H9 (cell line): ENCODE results near the gene POU2F1. TPM values are rescaled to one million over a fixed set of nuclear protein-coding genes. Genes with fewer than 3 reads are reported as not detected.

Experiments
- DNase-seq: peaks from one replicate; pipeline ENCODE4 v3.0.0-alpha.2; 2017
- H2AFZ ChIP-seq: one replicate; pipeline ENCODE4 v1.6.1; 2013; ENCODE audit warnings: mild to moderate bottlenecking, low read length, control low read depth, moderate library complexity
- H2AK5ac ChIP-seq: 2 replicates; pipeline ENCODE4 v1.6.1; 2013; ENCODE audit warnings: low read length, control low read depth, mixed read lengths; ENCODE audit not compliant: insufficient read length
- H2BK120ac ChIP-seq: one replicate; pipeline ENCODE4 v1.6.1; 2013; ENCODE audit warnings: low read depth, mild to moderate bottlenecking, low read length, control low read depth, inconsistent platforms; ENCODE audit not compliant: poor library complexity, severe bottlenecking
- H2BK12ac ChIP-seq: 2 replicates; pipeline ENCODE4 v1.6.1; 2013; ENCODE audit warnings: low read length, control low read depth, mixed read lengths, low read depth; ENCODE audit not compliant: insufficient read length
- H2BK15ac ChIP-seq: 2 replicates; pipeline ENCODE4 v1.6.1; 2013; ENCODE audit warnings: low read depth, low read length, control low read depth
- H2BK20ac ChIP-seq: one replicate; pipeline ENCODE4 v1.6.1; 2013; ENCODE audit warnings: low read depth, mild to moderate bottlenecking, low read length, control low read depth, inconsistent platforms; ENCODE audit not compliant: poor library complexity, severe bottlenecking
- H2BK5ac ChIP-seq: 2 replicates; pipeline ENCODE4 v1.6.1; 2013; ENCODE audit warnings: low read length, control low read depth, mixed read lengths; ENCODE audit not compliant: insufficient read length
- H3K14ac ChIP-seq: 2 replicates; pipeline ENCODE4 v1.6.1; 2013; ENCODE audit warnings: low read length, control low read depth; ENCODE audit not compliant: insufficient read depth
- H3K18ac ChIP-seq: 2 replicates; pipeline ENCODE4 v1.6.1; 2013; ENCODE audit warnings: low read depth, mild to moderate bottlenecking, mixed read lengths, low read length, control low read depth; ENCODE audit not compliant: insufficient read length
- H3K23ac ChIP-seq: 2 replicates; pipeline ENCODE4 v1.6.1; 2013; ENCODE audit warnings: low read length, control low read depth, mixed read lengths, low read depth; ENCODE audit not compliant: insufficient read length
- H3K23me2 ChIP-seq: 2 replicates; pipeline ENCODE4 v1.6.1; 2013; ENCODE audit warnings: low read depth, mild to moderate bottlenecking, mixed read lengths, low read length, control low read depth; ENCODE audit not compliant: insufficient read length, poor library complexity, severe bottlenecking
- H3K27ac ChIP-seq: 2 replicates; pipeline ENCODE4 v1.5.1; 2013; ENCODE audit warnings: low read length, control low read depth, mixed read lengths, low read depth; ENCODE audit not compliant: insufficient read length
- H3K27me3 ChIP-seq: 2 replicates; pipeline ENCODE4 v1.6.1; 2013; ENCODE audit warnings: low read length, control low read depth, inconsistent platforms; ENCODE audit not compliant: insufficient read depth
- H3K4ac ChIP-seq: 2 replicates; pipeline ENCODE4 v1.6.1; 2013; ENCODE audit warnings: low read depth, mild to moderate bottlenecking, control low read depth, inconsistent platforms, low read length, moderate library complexity
- H3K4me1 ChIP-seq: 2 replicates; pipeline ENCODE4 v1.6.1; 2013; ENCODE audit warnings: low read length, control low read depth, inconsistent platforms; ENCODE audit not compliant: insufficient read depth
- H3K4me2 ChIP-seq: 2 replicates; pipeline ENCODE4 v1.6.1; 2013; ENCODE audit warnings: low read length, control low read depth, mixed read lengths; ENCODE audit not compliant: insufficient read length, insufficient read depth
- H3K56ac ChIP-seq: 2 replicates; pipeline ENCODE4 v1.6.1; 2013; ENCODE audit warnings: low read depth, mild to moderate bottlenecking, mixed read lengths, low read length, control low read depth; ENCODE audit not compliant: insufficient read length
- H3K79me1 ChIP-seq: 2 replicates; pipeline ENCODE4 v1.6.1; 2013; ENCODE audit warnings: low read depth, mild to moderate bottlenecking, moderate library complexity, low read length, control low read depth, inconsistent platforms; ENCODE audit not compliant: insufficient read depth, poor library complexity, severe bottlenecking
- H3K79me2 ChIP-seq: 2 replicates; pipeline ENCODE4 v1.6.1; 2013; ENCODE audit warnings: low read length, control low read depth, inconsistent platforms; ENCODE audit not compliant: insufficient read depth
- H3K9ac ChIP-seq: 2 replicates; pipeline ENCODE4 v1.6.1; 2013; ENCODE audit warnings: low read length, control low read depth, mixed read lengths; ENCODE audit not compliant: insufficient read length; ENCODE audit errors: extremely low read depth
- H3K9me3 ChIP-seq: one replicate; pipeline ENCODE4 v1.6.1; 2013; ENCODE audit warnings: low read depth, low read length, inconsistent platforms; ENCODE audit not compliant: control insufficient read depth
- H3T11ph ChIP-seq: one replicate; pipeline ENCODE4 v1.6.1; 2013; ENCODE audit warnings: mild to moderate bottlenecking, low read length, control low read depth, inconsistent platforms
- H4K20me1 ChIP-seq: one replicate; pipeline ENCODE4 v1.6.1; 2013; ENCODE audit not compliant: control insufficient read depth, insufficient read length, insufficient read depth
- H4K5ac ChIP-seq: 2 replicates; pipeline ENCODE4 v1.6.1; 2013; ENCODE audit warnings: low read depth, mild to moderate bottlenecking, mixed read lengths, low read length, control low read depth; ENCODE audit not compliant: insufficient read length
- H4K8ac ChIP-seq: replicated peaks from 2 replicates; pipeline ENCODE4 v1.6.1; 2013; ENCODE audit warnings: low read length, control low read depth, mixed read lengths, low read depth; ENCODE audit not compliant: insufficient read length
- H4K91ac ChIP-seq: 2 replicates; pipeline ENCODE4 v1.6.1; 2013; ENCODE audit warnings: low read depth, mild to moderate bottlenecking, moderate library complexity, mixed read lengths, low read length, control low read depth; ENCODE audit not compliant: insufficient read length
- H3K27ac Mint-ChIP-seq, 3 experiments: 2 replicates in 2 of 3; 3 replicates in 1 of 3; pipeline ENCODE4 v1.8.0; 2020 to 2021; ENCODE audit warnings: mixed read lengths in 3 of 3, mild to moderate bottlenecking in 1 of 3, moderate library complexity in 1 of 3
- H3K27me3 Mint-ChIP-seq: 2 replicates; pipeline ENCODE4 v1.8.0; 2021; ENCODE audit warnings: low read depth, mild to moderate bottlenecking, moderate library complexity, mixed read lengths
- H3K36me3 Mint-ChIP-seq, 3 experiments: 2 replicates in 2 of 3; 3 replicates in 1 of 3; pipeline ENCODE4 v1.8.0; 2020 to 2021; ENCODE audit warnings: low read depth in 3 of 3, mixed read lengths in 3 of 3; ENCODE audit not compliant: insufficient read depth in 1 of 3
- H3K4me1 Mint-ChIP-seq, 2 experiments: 2 replicates each; pipeline ENCODE4 v1.8.0; 2020; ENCODE audit warnings: mixed read lengths in 2 of 2
- H3K4me3 Mint-ChIP-seq, 2 experiments: 2 replicates in 1 of 2; 3 replicates in 1 of 2; pipeline ENCODE4 v1.8.0; 2020 to 2021; ENCODE audit warnings: mild to moderate bottlenecking in 2 of 2, mixed read lengths in 2 of 2, moderate library complexity in 1 of 2
- H3K9me3 Mint-ChIP-seq, 2 experiments: 2 replicates in 1 of 2; 3 replicates in 1 of 2; pipeline ENCODE4 v1.8.0; 2020; ENCODE audit warnings: mild to moderate bottlenecking in 2 of 2, mixed read lengths in 2 of 2, moderate library complexity in 1 of 2
- CTCF ChIP-seq: fragments of 200-600 bp; sonication (generic); conservative IDR thresholded peaks from 3 replicates; pipeline ENCODE4 v1.8.0; 2021; ENCODE audit warnings: antibody characterized with exemption, mild to moderate bottlenecking
- WGBS: extraction: QIAGEN DNeasy Blood & Tissue Kit; methylation state at CpG from one replicate; pipeline ENCODE4 v1.1.7; 2013; ENCODE audit warnings: missing lambda C conversion rate, low lambda C conversion rate, mixed read lengths; ENCODE audit not compliant: insufficient read length; ENCODE audit errors: extremely low coverage; 5-methylcytosine and 5-hydroxymethylcytosine counted together
- total RNA-seq: library from RNA; stranded (reverse); gene quantifications from 2 replicates; pipeline ENCODE4 v1.2.1, GENCODE V29; 2021

Gene POU2F1
- total RNA-seq, 1 experiment from 2014 or later, result 62.5 TPM

- Mint-ChIP-seq H3K27me3 (no peaks in the 10 kb centered on the region; the same call in 1 of the 2 replicates), H3K9me3 (no peaks in the 10 kb centered on the region), H3K4me1 (peaks cover 39 to 40% of the 10 kb centered on the region in 2 experiments), H3K27ac (no peak overlapping the region), H3K36me3 (no peaks in the 10 kb centered on the region), H3K4me3 (no peak overlapping the region)
- no peak overlapping the region for H2BK20ac ChIP-seq
- H3K56ac ChIP-seq, result no peak overlapping the region
- H3T11ph ChIP-seq, result no peak overlapping the region
- TF ChIP-seq CTCF, result no peak
- no peak overlapping the region for H2AFZ ChIP-seq
- H3K4me1 ChIP-seq, result no peaks in the 10 kb centered on the region; the same call in 1 of the 2 replicates
- no CpG with 5 or more reads among the region's 1 CpG for WGBS
- H3K23ac ChIP-seq, result no peak overlapping the region
- no peaks in the 10 kb centered on the region for H3K27me3 ChIP-seq
- H2BK120ac ChIP-seq, result no peak overlapping the region
- H3K4ac ChIP-seq, result no peak overlapping the region
- H3K27ac ChIP-seq, result no peak overlapping the region
- no peaks in the 10 kb centered on the region for H3K23me2 ChIP-seq
- H3K18ac ChIP-seq, result no peak overlapping the region
- H2BK12ac ChIP-seq, result no peak overlapping the region
- no peak overlapping the region for H3K9ac ChIP-seq
- no peaks in the 10 kb centered on the region for H4K20me1 ChIP-seq
- no peak overlapping the region for H4K91ac ChIP-seq
- H4K5ac ChIP-seq, result no peak overlapping the region
- H4K8ac ChIP-seq, result no peak overlapping the region
- H3K79me2 ChIP-seq, result no peaks in the 10 kb centered on the region
- H2BK5ac ChIP-seq, result no peak overlapping the region
- no peak overlapping the region for H3K4me2 ChIP-seq
- no peak overlapping the region for H2BK15ac ChIP-seq
- H3K9me3 ChIP-seq, result no peaks in the 10 kb centered on the region
- DNase-seq, result no peak
- H3K79me1 ChIP-seq, result no peaks in the 10 kb centered on the region
- H3K14ac ChIP-seq, result no peak overlapping the region
- H2AK5ac ChIP-seq, result no peak overlapping the region
Measured at GRCh38 chr1:167465743-167466142, 245.1 kb downstream of the POU2F1 start.
